GM19328 (cell line): ENCODE data around the gene GPR89B.
"Not testable (repeated sequence)": the region's sequence is repeated elsewhere in the genome, so short reads cannot be mapped to it uniquely, and the experiment has no call there.

Experiments
- ATAC-seq: cut with Tn5 transposase; IDR thresholded peaks from one replicate; pipeline ENCODE4 v1.9.1; 2021; ENCODE audit warnings: mild to moderate bottlenecking, moderate library complexity; ENCODE audit not compliant: unreplicated experiment

GPR89B gene

GRCh38 chr1:148027004-148027403 lies 98.8 kb downstream of the GPR89B start:
- ATAC-seq: not testable (repeated sequence)

GRCh38 chr1:148032247-148032646 lies 104.0 kb downstream of the GPR89B start:
- not testable (repeated sequence) for ATAC-seq

GRCh38 chr1:148032690-148033089 lies 104.5 kb downstream of the GPR89B start:
- ATAC-seq: not testable (repeated sequence)

- ATAC-seq: not testable (repeated sequence)
Observed at GRCh38 chr1:148033147-148033546, 104.9 kb downstream of the GPR89B start.

- peak; percentile 20 for ATAC-seq
Observed at GRCh38 chr1:148037850-148038461, 109.7 kb downstream of the GPR89B start.

GRCh38 chr1:148038462-148039333 lies 110.5 kb downstream of the GPR89B start:
- ATAC-seq: peak; percentile 77
